ENCODE results near the gene SHB.
"Not testable (repeated sequence)": the region's sequence is repeated elsewhere in the genome, so short reads cannot be mapped to it uniquely, and the experiment has no call there.

SHB gene

DNA sequence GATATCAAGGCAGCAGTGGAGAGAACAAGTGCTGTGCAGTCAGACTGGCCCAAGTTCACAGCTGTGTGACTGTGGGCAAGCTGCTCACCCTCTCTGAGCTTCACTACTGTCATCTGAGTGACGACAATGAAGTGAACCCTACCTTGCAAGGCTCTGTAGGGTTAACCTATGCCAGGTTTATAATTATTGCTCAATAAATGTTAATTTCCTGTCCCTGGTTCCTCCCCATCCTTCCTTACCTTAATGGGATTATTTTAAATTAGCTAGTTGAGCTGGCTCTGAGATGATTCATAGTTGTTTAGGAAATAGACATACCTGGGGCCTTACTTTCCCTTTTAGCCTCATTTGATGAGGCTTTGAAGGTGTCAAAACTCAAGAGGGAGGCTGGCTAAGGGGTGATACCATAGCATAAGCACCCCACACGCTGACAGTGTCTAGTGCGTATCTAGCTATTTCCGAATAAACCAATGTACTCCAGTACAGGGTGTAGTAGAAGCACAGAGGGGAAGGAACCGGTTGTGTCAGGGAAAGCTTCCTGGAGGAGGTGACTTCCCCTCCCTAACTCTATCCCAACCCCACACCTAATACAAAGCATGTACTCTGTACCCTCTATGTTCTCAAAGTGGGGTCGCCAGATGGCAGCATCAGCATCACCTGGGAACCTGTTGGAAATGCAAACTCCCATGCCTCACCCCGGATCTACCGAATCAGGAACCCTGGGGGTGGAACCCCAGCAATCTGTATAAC, 101.8 kb downstream of the SHB start:
- no peaks in the 10 kb centered on the region for H3K27me3 ChIP-seq (ENCODE audit: low read length)
- no peak overlapping the region for H2AFZ ChIP-seq (ENCODE audit: low read depth, low read length, severe bottlenecking)
- H3K27ac ChIP-seq (ENCODE audit: low read depth, low read length) = no peak overlapping the region
- H3K36me3 ChIP-seq (ENCODE audit: low read length) = no peaks in the 10 kb centered on the region
- H3K4me3 ChIP-seq (ENCODE audit: insufficient read depth, low read length, poor library complexity, severe bottlenecking) = no peak overlapping the region
- H3K9ac ChIP-seq (ENCODE audit: low read length) = no peak overlapping the region
- H3K4me2 ChIP-seq (ENCODE audit: low read depth, low read length, poor library complexity, severe bottlenecking) = no peak overlapping the region
- no peaks in the 10 kb centered on the region for H3K9me3 ChIP-seq (ENCODE audit: insufficient read depth, low read length)
- H3K9me2 ChIP-seq (replicated peaks; ENCODE audit: insufficient read depth, low read length) = no peaks in the 10 kb centered on the region
- H4K20me1 ChIP-seq (ENCODE audit: low read depth, low read length) = no peaks in the 10 kb centered on the region
- H3K79me2 ChIP-seq (ENCODE audit: insufficient read depth, low read length) = no peaks in the 10 kb centered on the region
- H3F3A ChIP-seq (ENCODE audit: insufficient read depth) = no peaks in the 10 kb centered on the region
- TF ChIP-seq, protein P1, sequence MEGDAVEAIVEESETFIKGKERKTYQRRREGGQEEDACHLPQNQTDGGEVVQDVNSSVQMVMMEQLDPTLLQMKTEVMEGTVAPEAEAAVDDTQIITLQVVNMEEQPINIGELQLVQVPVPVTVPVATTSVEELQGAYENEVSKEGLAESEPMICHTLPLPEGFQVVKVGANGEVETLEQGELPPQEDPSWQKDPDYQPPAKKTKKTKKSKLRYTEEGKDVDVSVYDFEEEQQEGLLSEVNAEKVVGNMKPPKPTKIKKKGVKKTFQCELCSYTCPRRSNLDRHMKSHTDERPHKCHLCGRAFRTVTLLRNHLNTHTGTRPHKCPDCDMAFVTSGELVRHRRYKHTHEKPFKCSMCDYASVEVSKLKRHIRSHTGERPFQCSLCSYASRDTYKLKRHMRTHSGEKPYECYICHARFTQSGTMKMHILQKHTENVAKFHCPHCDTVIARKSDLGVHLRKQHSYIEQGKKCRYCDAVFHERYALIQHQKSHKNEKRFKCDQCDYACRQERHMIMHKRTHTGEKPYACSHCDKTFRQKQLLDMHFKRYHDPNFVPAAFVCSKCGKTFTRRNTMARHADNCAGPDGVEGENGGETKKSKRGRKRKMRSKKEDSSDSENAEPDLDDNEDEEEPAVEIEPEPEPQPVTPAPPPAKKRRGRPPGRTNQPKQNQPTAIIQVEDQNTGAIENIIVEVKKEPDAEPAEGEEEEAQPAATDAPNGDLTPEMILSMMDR (IDR thresholded peaks at IDR 0.05; ENCODE audit: insufficient read depth, low read length, poor library complexity, severe bottlenecking) = no peak
- no peak for TF ChIP-seq EZH2phosphoT487 (conservative IDR thresholded peaks at IDR 0.05; ENCODE audit: low read length)

DNA sequence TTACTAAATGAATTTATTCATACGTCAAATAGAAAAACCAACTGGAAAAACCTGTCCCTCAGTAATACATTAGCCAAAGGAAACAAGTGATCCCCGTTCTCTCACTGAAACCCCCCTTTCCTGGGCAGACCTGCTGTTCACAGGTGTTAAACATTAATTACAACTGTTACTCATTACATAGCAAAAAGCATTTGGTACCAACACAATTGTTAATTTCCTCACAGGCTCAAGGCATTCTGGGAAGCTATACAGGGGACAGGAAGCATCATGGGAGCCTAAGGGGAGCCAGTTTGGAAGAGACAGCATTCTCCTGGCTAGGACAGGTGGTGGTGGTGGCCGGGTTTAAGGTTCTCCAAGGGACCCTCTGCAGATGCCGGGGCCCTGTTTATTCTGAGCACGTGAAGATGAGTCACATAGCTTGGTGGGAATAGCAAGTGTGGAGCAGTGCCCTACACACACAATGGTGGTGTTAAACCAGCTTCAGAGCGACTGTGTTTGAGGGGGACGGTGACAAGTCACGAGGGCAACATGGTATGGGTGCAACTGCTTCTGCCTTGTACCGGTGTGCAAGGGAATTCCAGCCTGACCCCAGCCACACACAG, 102.5 kb downstream of the SHB start:
- Histone ChIP-seq H3K9me3 (ENCODE audit: insufficient read depth, low read length) (no peaks in the 10 kb centered on the region), H3K79me2 (ENCODE audit: insufficient read depth, low read length) (no peaks in the 10 kb centered on the region), H3K4me3 (ENCODE audit: insufficient read depth, low read length, poor library complexity, severe bottlenecking) (no peak overlapping the region), H3F3A (ENCODE audit: insufficient read depth) (no peaks in the 10 kb centered on the region), H3K9ac (ENCODE audit: low read length) (no peak overlapping the region), H2AFZ (ENCODE audit: low read depth, low read length, severe bottlenecking) (no peak overlapping the region), H3K4me2 (ENCODE audit: low read depth, low read length, poor library complexity, severe bottlenecking) (no peak overlapping the region), H3K27me3 (ENCODE audit: low read length) (no peaks in the 10 kb centered on the region), H3K27ac (ENCODE audit: low read depth, low read length) (no peak overlapping the region), H3K36me3 (ENCODE audit: low read length) (no peaks in the 10 kb centered on the region), H3K9me2 (replicated peaks; ENCODE audit: insufficient read depth, low read length) (no peaks in the 10 kb centered on the region), H4K20me1 (ENCODE audit: low read depth, low read length) (no peaks in the 10 kb centered on the region)
- TF ChIP-seq EZH2phosphoT487 (conservative IDR thresholded peaks at IDR 0.05; ENCODE audit: low read length) = no peak
- TF ChIP-seq, protein P1 (IDR thresholded peaks at IDR 0.05; ENCODE audit: insufficient read depth, low read length, poor library complexity, severe bottlenecking) = no peak

DNA sequence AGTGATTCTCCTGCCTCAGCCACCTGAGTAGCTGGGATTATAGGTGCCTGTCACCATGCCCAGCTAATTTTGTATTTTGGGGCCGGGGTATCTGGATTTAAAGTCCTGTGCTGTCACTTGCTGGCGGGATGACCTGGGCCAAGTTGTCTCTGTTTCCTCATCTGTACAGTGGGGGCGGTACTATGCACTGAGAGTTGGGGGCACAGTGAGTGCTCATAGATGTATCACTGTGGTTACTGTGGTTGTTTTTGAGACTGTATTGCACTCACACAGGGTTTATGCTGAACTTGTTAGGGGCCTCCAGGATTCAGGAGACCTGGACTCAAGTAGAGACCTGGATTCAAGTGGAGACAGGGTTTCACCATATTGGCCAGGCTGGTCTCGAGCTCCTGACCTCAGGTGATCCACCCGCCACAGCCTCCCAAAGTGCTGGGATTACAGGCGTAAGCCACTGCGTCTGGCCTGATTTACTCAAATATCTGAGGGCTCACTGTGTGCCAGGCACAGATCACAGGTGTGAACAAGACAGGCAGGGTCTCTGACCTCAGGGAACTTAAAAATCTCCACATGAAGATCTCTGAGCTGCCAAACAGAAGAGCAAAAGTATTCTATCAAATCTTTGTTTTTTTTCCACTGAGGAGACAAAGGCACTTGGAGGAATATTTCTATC, 103.2 kb downstream of the SHB start:
- H3K4me2 ChIP-seq (ENCODE audit: low read depth, low read length, poor library complexity, severe bottlenecking); H3K79me2 ChIP-seq (ENCODE audit: insufficient read depth, low read length); H3K36me3 ChIP-seq (ENCODE audit: low read length); H3K27ac ChIP-seq (ENCODE audit: low read depth, low read length); H2AFZ ChIP-seq (ENCODE audit: low read depth, low read length, severe bottlenecking); H3K4me3 ChIP-seq (ENCODE audit: insufficient read depth, low read length, poor library complexity, severe bottlenecking); H3K9ac ChIP-seq (ENCODE audit: low read length); H3K9me3 ChIP-seq (ENCODE audit: insufficient read depth, low read length); H3F3A ChIP-seq (ENCODE audit: insufficient read depth); H3K9me2 ChIP-seq (replicated peaks; ENCODE audit: insufficient read depth, low read length); H3K27me3 ChIP-seq (ENCODE audit: low read length); H4K20me1 ChIP-seq (ENCODE audit: low read depth, low read length): not testable (repeated sequence)

DNA sequence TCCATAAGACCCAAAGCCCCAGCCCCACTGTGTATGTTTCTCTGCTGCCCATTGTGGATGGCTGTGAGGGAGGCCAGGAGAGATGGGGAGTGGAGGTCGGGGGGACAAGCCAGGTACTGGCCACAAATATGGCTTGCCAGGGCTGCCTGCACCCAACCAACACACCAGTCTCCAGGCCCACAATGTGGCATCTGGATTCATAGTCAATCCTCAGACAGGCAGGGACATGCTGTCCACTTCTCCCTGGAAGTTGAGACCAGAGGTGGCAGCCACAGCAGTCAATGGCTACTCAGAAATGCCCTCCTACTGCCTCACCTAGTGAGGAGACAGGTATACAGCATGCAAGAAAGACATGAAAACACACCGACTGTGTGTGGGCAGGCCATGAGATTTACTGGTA, 103.9 kb downstream of the SHB start:
- H3K79me2 ChIP-seq (ENCODE audit: insufficient read depth, low read length) = no peaks in the 10 kb centered on the region
- no peaks in the 10 kb centered on the region for H3F3A ChIP-seq (ENCODE audit: insufficient read depth)
- TF ChIP-seq, protein P1 (IDR thresholded peaks at IDR 0.05; ENCODE audit: insufficient read depth, low read length, poor library complexity, severe bottlenecking) = no peak
- H3K9me3 ChIP-seq (ENCODE audit: insufficient read depth, low read length) = no peaks in the 10 kb centered on the region
- no peaks in the 10 kb centered on the region for H3K36me3 ChIP-seq (ENCODE audit: low read length)
- H3K9me2 ChIP-seq (replicated peaks; ENCODE audit: insufficient read depth, low read length) = no peaks in the 10 kb centered on the region
- H2AFZ ChIP-seq (ENCODE audit: low read depth, low read length, severe bottlenecking) = no peak overlapping the region
- H3K9ac ChIP-seq (ENCODE audit: low read length) = no peak overlapping the region
- H4K20me1 ChIP-seq (ENCODE audit: low read depth, low read length) = no peaks in the 10 kb centered on the region
- no peak overlapping the region for H3K4me3 ChIP-seq (ENCODE audit: insufficient read depth, low read length, poor library complexity, severe bottlenecking)
- H3K27me3 ChIP-seq (ENCODE audit: low read length) = no peaks in the 10 kb centered on the region
- no peak overlapping the region for H3K4me2 ChIP-seq (ENCODE audit: low read depth, low read length, poor library complexity, severe bottlenecking)
- no peak overlapping the region for H3K27ac ChIP-seq (ENCODE audit: low read depth, low read length)
